ENCODE results near the gene YWHAB.

GRCh38 chr20:44909872-44910689 is 24.6 kb downstream of the YWHAB start, which contains the start of gene PABPC1L:
- TF ChIP-seq GATA2 (IDR thresholded peaks at IDR 0.05; ENCODE audit: low read depth, low read length): no peak
- TF ChIP-seq GATA3 (IDR thresholded peaks at IDR 0.05; ENCODE audit: low read depth, low read length): no peak

All from SH-SY5Y (cell line).